ENCODE measurements around the gene SIX4.

- no peak for TF ChIP-seq CTCF (IDR thresholded peaks at IDR 0.05; ENCODE audit: borderline replicate concordance, extremely low read depth, low read length, poor library complexity, severe bottlenecking)
- TF ChIP-seq EZH2 (IDR thresholded peaks at IDR 0.05; ENCODE audit: borderline replicate concordance, low read depth, low read length, severe bottlenecking) = no peak
Measured at GRCh38 chr14:60723907-60724618, at the start of gene SIX4.

Data from DND-41 (cell line).